Transverse colon (tissue), 4 donors: ENCODE results near the gene SLC4A3.

Experiments
- CTCF ChIP-seq, 5 experiments: fragments of 200-600 bp in 3 of 5; fragments of 450-650 bp in 2 of 5; sonication (generic) in 3 of 5; IDR thresholded peaks; 1 replicate in 2 of 5; 2 replicates in 3 of 5; pipeline ENCODE4 v1.5.1; 2016 to 2017; ENCODE audit warnings: antibody characterized with exemption in 5 of 5, inconsistent platforms in 3 of 5, mild to moderate bottlenecking in 2 of 5, moderate library complexity in 1 of 5
- POLR2A ChIP-seq: fragments of 450-650 bp; IDR thresholded peaks from one replicate; pipeline ENCODE4 v1.6.1; 2016; ENCODE audit warnings: antibody characterized with exemption, mild to moderate bottlenecking, moderate library complexity
- POLR2AphosphoS5 ChIP-seq, 3 donors: sonication (generic); formaldehyde crosslinking; IDR thresholded peaks; one replicate each; pipeline ENCODE4 v1.6.1; 2016; ENCODE audit warnings: antibody characterized with exemption in 3 of 3

- no peak for TF ChIP-seq CTCF (IDR thresholded peaks at IDR 0.05)
- TF ChIP-seq POLR2A, result no peak
- TF ChIP-seq POLR2AphosphoS5 (IDR thresholded peaks at IDR 0.05), result no peak
Measured at GRCh38 chr2:219611866-219612576, 15.4 kb upstream of the SLC4A3 start.
